Inflammatory macrophage treated with lipopolysaccharide for 4 hours (primary cell): ENCODE results near the gene CAMSAP1.

Experiments
- DNase-seq: peaks from one replicate; pipeline ENCODE4 v3.0.0-alpha.2; 2020

CAMSAP1 gene

DNA sequence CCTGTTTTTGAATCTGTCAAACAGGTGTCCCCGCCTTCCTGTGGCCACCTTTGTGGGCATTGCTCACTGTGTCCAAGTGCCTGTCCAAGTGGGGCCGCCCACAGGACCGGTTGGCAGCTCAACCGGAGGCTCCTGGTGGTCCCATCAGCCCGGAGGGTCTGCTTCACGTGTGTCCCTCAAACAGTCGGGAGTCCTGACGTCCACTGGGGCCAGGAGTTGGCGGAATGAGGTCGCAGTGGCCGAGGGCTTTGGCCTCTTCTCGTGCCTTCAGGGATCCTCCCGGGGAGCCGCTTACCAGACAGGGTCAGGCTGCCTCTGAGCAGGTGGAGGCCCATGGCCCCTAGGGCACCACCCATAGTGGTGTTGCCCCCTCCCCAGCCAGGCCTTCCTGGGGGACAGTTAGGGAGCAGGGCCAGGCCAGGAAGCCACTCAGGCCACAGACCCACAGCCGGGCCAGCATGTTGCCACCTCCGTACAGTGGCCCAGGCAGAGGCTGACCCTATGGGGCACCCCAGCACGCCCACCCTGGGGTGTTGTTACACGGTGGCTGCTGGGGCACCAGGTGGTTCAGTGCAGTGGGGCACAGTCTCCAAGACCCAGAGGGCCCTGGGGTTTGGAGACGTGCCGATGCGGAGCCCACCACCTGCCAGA is 135.8 kb downstream of the CAMSAP1 start:
- DNase-seq = no peak

DNA sequence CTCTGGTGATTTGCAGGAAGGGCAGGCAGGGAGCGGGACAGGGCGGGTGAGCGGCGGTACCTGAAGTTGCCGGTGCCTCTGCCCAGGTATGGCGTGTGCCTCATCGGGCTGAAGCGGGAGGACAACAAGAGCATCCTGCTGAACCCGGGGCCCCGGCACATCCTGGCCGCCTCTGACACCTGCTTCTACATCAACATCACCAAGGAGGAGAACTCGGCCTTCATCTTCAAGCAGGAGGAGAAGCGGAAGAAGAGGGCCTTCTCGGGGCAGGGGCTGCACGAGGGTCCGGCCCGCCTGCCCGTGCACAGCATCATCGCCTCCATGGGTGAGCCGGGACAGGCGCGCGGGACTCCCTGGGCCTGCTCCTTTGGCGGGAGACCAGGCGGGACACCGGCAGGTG is 136.6 kb downstream of the CAMSAP1 start:
- no peak for DNase-seq

DNA sequence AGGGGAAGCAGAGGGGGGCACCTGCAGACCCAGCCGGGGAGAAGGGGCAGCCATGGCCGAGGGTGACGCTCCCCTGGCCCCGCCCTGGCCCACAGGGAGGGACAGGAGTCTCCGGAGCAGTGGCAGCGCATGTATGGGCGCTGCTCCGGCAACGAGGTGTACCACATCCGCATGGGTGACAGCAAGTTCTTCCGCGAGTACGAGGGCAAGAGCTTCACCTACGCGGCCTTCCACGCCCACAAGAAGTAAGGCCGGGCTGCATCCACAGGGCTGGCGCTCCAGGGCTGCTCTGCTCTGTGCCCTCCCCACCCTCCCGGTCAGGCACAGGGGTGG is 137.2 kb downstream of the CAMSAP1 start:
- no peak for DNase-seq

DNA sequence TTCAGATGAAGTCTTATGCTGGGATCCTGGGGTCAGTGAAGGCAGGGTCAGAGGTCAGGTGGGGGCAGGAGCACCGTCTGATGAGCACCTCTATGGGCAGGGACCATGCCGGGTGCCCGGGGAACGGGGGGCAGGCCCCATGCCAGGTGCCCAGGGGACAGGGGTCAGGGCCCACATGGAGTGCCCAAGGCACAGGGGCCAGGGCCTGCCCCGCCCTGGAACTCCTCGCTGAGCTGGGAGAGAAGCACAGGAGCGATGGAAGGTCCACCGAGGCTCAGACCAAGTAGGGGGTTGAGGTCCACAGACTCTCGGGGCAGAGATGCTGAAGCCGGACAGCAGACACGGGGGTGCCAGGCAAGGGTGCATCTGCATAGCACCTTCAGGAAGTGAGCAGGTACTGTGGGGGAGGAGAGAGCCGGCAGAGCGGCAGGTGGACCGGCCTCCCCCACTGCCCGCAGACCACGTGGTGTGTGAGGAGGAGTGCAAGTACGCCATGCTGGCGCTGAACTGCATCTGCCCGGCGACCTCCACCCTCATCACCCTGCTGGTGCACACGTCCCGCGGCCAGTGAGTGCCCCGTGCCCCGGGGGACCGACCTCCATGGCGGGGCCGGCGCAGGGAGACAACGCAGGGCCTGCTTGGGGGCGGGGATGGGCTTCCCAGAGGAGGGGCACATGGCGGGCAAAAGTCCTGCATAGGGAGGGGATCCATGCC is 137.7 kb downstream of the CAMSAP1 start:
- no peak for DNase-seq

DNA sequence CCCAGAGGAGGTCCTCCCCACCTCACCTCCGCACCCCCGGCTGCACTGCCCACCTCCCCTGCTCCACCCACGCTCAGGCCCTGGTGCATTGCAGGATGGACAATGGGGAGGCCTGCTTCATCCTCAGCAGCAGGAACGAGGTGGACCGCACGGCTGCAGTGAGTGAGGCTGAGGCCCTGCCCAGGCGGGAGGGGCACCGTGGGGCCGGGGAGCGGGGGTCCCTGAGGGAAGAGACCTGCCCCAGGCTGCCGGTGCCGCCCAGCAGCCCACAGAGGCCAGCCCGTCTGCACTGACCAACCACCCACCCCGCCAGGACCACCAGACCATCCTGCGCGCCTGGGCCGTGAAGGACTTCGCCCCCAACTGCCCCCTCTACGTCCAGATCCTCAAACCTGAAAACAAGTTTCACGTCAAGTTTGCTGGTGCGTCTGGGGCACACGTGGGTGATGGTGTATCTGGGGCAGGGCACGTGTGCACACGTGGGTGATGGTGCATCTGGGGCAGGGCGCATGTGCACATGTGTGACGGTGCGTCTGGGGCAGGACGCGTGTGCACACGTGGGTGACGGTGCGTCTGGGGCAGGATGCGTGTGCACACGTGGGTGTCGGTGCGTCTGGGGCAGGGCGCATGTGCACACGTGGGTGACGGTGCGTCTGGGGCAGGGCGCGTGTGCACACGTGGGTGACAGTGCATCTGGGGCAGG is 138.7 kb downstream of the CAMSAP1 start:
- no peak for DNase-seq

DNA sequence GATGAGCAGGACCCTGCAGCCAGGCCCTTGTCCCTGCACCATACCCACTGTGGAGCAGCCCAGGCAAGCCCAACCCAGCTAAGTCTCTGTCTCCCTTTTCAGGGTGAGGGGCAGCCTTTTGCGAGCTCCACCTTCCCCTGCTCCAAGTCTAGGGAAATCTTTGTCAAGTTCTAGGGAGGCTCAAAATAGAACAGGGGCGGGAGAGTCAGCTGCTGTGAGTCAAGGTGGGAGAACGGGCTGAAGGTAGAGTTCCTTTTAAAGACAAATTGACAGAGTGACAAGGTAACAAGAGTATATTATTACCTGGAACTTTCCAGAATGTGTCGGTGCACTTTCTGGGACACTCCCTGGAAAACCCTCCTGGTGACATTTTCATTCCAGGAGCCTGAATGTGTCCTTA is 140.6 kb downstream of the CAMSAP1 start:
- DNase-seq = no peak

DNA sequence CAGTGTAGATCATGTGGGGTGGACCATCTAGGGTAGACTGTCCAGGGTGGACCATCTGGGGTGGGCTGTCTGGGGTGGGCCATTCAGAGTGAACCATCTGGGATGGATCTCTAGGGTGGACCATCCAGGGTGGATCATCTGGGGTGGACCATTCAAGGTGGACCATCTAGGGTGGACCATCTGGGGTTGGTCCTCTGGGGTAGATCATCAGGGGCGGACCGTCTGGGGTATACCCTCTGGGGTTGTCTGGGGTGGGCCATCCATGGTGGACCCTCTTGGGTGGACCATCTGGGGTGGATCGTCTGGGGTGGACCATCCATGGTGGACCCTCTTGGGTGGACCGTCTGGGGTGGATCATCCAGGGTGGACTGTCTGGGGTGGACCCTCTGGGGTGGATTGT is 141.1 kb downstream of the CAMSAP1 start:
- DNase-seq = no peak

DNA sequence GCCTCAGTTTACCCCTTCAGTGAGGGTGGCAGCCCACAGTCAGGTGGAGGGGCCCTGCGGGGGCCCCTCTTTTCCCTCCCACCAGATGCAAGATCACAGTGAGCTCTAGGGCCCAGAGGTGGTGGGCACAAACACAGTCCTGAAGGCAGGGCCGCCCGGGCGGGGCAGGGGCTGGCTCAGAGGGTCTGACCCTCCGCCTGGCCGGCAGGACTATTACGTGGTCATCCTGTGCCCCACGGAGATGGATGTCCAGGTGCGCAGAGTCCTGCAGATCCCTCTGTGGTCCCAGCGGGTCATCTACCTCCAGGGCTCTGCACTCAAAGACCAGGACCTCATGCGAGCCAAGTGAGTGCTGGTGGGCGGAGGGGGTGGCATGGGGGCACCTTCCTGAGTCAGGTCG is 141.9 kb downstream of the CAMSAP1 start:
- no peak for DNase-seq

DNA sequence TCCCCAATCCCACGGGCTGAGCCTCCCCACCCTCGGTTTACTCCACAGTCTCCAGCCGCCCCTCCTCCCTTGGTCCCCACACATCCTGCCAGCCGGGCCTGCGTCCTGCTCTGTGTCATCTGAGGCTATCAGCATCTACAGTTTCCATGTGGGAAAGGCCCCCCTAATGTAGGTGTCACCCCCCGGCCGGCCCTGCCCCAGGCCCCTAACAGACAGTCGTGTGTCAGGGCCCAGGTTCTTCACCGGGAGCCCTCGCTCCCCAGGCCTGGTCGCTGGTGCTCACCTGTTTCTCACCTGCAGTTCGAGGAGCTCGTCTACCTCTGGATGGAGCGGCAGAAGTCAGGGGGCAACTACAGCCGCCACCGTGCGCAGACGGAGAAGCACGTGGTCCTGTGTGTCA is 142.6 kb downstream of the CAMSAP1 start:
- no peak for DNase-seq

DNA sequence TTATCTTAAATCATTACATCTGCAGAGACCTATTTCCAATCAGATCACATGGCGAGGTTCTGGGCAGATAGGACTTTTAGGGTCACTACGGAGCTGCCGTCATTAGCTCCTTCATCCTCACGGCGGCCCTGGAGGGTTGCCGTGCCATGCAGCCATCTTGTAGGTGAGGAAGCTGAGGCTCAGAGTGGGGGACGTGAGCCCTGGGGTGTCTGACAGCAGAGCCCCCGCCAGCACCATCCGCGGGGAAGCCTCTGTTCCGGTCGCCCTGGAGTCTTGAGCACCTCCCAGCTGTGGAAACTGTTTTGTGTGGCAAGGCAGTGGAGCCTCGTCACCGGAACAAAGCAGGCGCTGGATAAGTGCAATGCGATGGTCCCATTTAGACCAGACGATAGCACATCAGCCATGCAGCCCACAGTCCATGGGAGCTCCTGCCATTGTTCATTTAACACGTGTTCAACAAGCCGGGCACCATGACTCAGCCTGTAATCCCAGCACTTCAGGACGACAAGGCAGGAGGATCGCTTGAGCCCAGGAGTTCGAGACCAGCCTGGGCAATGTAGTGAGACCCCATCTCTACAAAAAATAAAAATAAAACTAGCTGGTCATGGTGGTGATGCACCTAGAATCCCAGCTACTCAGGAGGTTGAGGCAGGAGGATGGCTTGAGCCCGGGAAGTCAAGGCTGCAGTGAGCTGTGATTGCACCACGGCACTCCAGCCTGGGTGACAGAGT is 143.5 kb downstream of the CAMSAP1 start:
- no peak for DNase-seq

DNA sequence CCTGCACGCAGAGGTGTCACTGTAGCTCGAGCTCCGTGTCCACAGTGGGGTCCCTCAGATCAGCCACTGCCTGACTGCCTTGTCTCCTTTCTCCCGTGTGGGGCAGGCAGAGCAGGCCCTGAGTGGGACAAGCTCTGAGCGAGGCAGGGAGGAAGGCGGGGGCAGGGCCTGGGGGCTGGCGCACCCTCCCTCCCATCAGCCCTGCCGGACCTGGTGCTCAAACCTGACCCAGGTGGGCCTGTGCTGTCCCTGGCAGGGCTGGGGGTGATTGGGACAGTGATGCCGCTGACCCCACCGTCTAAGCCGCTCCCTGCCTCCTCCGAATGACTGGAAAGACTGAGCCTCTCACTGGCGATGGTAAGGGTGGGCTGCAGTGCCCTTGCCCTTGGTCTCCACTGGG is 144.4 kb downstream of the CAMSAP1 start:
- DNase-seq = no peak

DNA sequence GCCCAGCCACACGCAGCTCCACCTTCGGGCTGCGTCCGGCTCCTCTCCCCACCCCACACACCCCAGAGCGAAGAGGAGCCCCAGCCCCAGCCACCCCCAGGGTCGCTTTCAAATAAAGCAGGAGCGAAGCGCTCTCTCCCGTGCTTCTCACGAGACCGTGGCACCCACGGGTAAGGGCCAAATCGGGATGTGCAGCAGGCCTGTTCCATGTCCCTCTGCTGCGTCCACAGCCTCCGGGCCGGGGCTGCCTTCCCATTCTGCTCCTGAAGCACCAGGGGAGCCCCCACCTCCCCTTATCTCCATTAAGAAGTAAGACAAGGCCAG is 145.5 kb downstream of the CAMSAP1 start:
- no peak for DNase-seq

DNA sequence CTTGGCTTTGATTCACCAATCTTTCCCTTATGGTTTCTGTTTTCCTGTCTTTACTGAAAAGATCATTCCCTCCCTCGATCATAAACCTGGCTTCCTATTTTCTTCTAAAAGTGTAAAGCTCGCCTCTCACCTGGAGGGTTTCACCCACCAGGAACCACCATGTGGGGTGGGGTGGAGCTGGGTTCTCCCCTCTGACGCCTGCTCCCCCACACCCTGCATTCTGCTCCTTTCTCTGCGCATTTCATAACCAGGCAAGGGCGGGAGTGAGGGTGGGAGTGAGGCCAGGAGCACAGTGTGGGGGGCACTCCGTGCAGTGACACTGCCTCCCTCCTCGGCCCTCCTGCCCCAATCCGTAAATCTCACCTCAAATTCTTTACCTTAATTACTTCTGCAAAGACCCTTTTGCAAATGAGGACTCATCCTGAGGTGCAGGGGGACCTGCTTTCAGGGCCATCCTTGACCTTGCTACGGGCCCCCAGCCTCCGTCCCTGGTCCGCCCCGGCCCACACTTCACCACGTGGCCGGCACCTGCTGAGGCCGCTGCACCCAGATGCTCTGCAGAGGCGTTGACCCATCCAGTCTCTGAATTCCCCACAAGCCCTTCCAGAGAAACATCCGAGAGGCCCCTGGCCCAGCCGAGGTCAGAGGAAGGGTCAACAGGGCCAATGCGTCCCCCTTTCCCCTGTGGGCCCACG is 146.0 kb downstream of the CAMSAP1 start:
- no peak for DNase-seq

DNA sequence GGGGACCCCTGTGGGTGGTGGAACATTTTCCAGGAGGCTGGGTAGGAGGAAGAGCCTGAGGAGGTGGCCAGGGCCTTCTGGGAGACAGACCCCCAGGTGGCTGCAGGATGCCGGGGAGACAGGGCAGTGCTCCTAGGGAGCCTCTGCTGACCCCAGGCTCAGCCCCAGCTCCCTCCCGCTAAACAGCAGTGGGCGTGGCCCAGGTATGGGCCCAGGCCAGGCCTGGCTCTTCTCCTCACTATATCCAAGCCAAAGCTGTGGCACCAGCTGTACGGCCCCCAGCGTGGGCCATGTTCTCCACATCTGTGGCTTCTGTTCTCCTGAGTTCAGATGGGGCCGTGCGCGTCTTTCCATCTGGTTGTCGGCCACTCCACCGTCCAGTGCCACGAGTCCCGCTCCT is 146.9 kb downstream of the CAMSAP1 start:
- DNase-seq = no peak

DNA sequence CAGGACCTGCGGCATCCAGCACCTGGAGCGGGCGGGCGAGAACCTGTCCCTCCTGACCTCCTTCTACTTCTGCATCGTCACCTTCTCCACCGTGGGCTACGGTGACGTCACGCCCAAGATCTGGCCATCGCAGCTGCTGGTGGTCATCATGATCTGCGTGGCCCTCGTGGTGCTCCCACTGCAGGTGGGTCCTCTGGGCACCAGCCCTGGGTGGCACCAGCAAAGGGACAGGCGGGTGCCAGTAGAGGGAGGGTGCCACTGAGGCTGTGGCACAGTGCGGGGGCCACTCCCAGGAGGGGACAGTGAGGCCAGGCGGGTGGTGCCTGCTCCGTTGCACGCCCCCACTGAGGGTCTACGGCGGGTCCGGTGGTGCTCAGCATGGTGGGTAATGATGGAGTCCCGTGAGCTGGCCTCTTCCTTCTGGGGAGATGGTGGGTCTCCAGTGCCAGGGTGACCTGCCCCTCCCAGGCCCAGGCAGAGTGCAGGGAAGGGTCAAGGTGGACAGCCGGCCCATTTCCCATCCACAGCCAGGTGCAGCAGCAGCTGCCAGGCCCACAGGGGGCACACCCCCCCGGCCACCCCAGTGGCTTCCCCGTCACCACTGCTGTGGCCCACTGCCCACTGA is 147.6 kb downstream of the CAMSAP1 start:
- DNase-seq = no peak

DNA sequence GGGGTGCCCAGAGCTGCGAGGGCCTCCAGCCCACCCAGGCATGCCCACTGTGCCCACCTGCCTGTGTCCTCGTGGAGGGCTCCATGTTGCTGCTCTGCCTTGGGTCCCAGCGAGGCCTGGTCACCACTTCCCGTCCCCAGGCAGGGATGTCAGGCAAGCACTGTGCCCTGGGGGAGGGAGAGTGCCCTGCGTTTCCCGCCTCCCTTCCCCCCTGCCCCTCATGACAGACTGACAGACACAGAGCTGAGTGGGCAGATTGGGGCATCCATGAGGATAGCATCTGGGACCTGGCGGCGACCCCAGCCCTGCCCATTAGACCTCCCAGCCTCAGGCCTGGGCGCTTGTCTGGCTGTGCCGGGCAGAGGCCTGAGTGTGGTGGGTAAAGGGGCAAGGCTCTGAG is 148.5 kb downstream of the CAMSAP1 start:
- no peak for DNase-seq
